ENCODE results near the gene APCDD1L. TPM values are rescaled to one million over a fixed set of nuclear protein-coding genes. Genes with fewer than 3 reads are reported as not detected.

The APCDD1L gene
- total and polyA plus RNA-seq, 2 experiments from 2014 or later: 0.23 TPM; not detected in 1

- Histone ChIP-seq H4K20me1 (ENCODE audit: insufficient read depth, poor library complexity, severe bottlenecking) (peaks cover 16% of the 10 kb centered on the region), H3K4me2 (no peak overlapping the region), H3K9me3 (ENCODE audit: low read depth) (no peaks in the 10 kb centered on the region), H3K36me3 (replicated peaks; ENCODE audit: insufficient read depth, low read depth) (no peaks in the 10 kb centered on the region), H3K27ac (peak overlapping the region; percentile 61), H3K9me2 (replicated peaks; ENCODE audit: insufficient read depth) (no peaks in the 10 kb centered on the region), H3K27me3 (no peaks in the 10 kb centered on the region), H3K4me1 (ENCODE audit: insufficient read depth) (peaks cover 11% of the 10 kb centered on the region), H3K79me2 (peaks cover 87% of the 10 kb centered on the region), H2AFZ (no peak overlapping the region), H3K4me3 (no peak overlapping the region)
- WGBS (ENCODE audit: low lambda C conversion rate, missing lambda C conversion rate): 96% methylated on average over 2 of the region's 2 CpGs
- TF ChIP-seq EZH2 (IDR thresholded peaks at IDR 0.05; ENCODE audit: borderline replicate concordance): no peak
- TF ChIP-seq CTCF (IDR thresholded peaks at IDR 0.05; ENCODE audit: poor library complexity): no peak
- no peak for DNase-seq (ENCODE audit: low spot score)
Measured at GRCh38 chr20:58433029-58433647, 82.1 kb downstream of the APCDD1L start.

GRCh38 chr20:58432186-58432954, 82.8 kb downstream of the APCDD1L start:
- DNase-seq (ENCODE audit: low spot score): no peak
- Histone ChIP-seq H3K27me3 (no peaks in the 10 kb centered on the region), H2AFZ (no peak overlapping the region), H3K36me3 (replicated peaks; ENCODE audit: insufficient read depth, low read depth) (no peaks in the 10 kb centered on the region), H3K4me1 (ENCODE audit: insufficient read depth) (peaks cover 11% of the 10 kb centered on the region), H3K4me2 (no peak overlapping the region), H3K9me3 (ENCODE audit: low read depth) (no peaks in the 10 kb centered on the region), H3K4me3 (no peak overlapping the region), H3K9me2 (replicated peaks; ENCODE audit: insufficient read depth) (no peaks in the 10 kb centered on the region), H3K79me2 (peaks cover 90% of the 10 kb centered on the region), H4K20me1 (ENCODE audit: insufficient read depth, poor library complexity, severe bottlenecking) (peaks cover 16% of the 10 kb centered on the region), H3K27ac (no peak overlapping the region)
- WGBS (ENCODE audit: low lambda C conversion rate, missing lambda C conversion rate): 91% methylated on average over 3 of the region's 3 CpGs
- TF ChIP-seq EZH2 (IDR thresholded peaks at IDR 0.05; ENCODE audit: borderline replicate concordance): no peak
- no peak for TF ChIP-seq EZH2phosphoT487 (IDR thresholded peaks at IDR 0.05; ENCODE audit: low read depth, severe bottlenecking, unreplicated experiment)
- no peak for TF ChIP-seq CTCF (IDR thresholded peaks at IDR 0.05; ENCODE audit: poor library complexity)

GRCh38 chr20:58431134-58431533, 84.1 kb downstream of the APCDD1L start:
- WGBS (ENCODE audit: low lambda C conversion rate, missing lambda C conversion rate): 95% methylated on average over 2 of the region's 2 CpGs
- TF ChIP-seq EZH2 (IDR thresholded peaks at IDR 0.05; ENCODE audit: borderline replicate concordance) (no peak), EZH2phosphoT487 (IDR thresholded peaks at IDR 0.05; ENCODE audit: low read depth, severe bottlenecking, unreplicated experiment) (no peak), CTCF (IDR thresholded peaks at IDR 0.05; ENCODE audit: poor library complexity) (no peak)
- H3K4me1 ChIP-seq (ENCODE audit: insufficient read depth): peaks cover 11% of the 10 kb centered on the region

More at GRCh38 chr20:58431134-58431533, 84.1 kb downstream of the APCDD1L start:
- Histone ChIP-seq H3K27me3 (no peaks in the 10 kb centered on the region), H3K9me2 (replicated peaks; ENCODE audit: insufficient read depth) (no peaks in the 10 kb centered on the region), H3K4me2 (no peak overlapping the region), H2AFZ (no peak overlapping the region), H3K9me3 (ENCODE audit: low read depth) (no peaks in the 10 kb centered on the region), H3K4me3 (no peak overlapping the region), H3K27ac (no peak overlapping the region), H3K36me3 (replicated peaks; ENCODE audit: insufficient read depth, low read depth) (no peaks in the 10 kb centered on the region), H3K79me2 (peaks cover 91% of the 10 kb centered on the region), H4K20me1 (ENCODE audit: insufficient read depth, poor library complexity, severe bottlenecking) (peaks cover 18% of the 10 kb centered on the region)
- DNase-seq (ENCODE audit: low spot score): no peak
